ENCODE results near the gene ZDBF2.

DNA sequence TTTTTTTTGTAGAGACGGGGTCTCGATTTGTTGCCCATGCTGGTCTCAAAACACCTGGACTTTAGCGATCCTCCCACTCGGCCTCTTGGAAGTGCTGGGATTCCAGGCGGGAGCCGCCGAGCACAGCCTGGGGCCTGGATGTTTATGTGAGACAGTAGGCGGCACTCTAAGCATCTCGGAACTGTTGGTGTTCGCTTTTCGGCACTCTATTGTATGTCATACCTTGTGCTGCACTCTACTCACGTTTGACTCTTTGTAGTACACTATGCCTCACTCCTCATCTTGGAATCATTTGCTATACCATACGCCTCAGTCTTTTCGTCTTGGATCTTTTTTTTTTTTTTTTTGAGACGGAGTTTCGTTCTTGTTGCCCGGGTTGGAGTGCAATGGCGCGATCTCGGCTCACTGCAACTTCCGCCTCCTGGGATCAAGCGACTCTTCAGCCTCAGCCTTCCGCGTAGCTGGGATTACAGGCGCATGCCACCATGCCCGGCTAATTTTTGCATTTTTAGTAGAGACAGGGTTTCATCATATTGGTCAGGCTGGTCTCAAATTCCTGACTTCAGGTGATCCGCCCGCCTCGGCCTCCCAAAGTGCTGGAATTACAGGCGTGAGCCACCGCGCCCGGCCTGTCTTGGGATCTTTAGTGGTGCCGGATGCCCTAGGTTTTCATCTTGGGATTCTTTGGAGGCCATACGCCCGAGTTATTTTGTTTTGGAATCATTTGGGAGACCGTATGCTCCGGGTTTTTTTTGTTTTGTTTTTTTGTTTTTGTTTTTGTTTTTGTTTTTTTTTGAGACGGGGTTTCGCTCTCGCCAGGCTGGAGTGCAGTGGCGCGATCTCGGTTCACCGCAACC is 24.2 kb upstream of the ZDBF2 start:
- TF ChIP-seq ZNF121 (tag by site-specific recombination; IDR thresholded peaks at IDR 0.05), result no peak
- no peak for TF ChIP-seq ZEB2 (tag by site-specific recombination; IDR thresholded peaks at IDR 0.05)
- TF ChIP-seq, protein P1, sequence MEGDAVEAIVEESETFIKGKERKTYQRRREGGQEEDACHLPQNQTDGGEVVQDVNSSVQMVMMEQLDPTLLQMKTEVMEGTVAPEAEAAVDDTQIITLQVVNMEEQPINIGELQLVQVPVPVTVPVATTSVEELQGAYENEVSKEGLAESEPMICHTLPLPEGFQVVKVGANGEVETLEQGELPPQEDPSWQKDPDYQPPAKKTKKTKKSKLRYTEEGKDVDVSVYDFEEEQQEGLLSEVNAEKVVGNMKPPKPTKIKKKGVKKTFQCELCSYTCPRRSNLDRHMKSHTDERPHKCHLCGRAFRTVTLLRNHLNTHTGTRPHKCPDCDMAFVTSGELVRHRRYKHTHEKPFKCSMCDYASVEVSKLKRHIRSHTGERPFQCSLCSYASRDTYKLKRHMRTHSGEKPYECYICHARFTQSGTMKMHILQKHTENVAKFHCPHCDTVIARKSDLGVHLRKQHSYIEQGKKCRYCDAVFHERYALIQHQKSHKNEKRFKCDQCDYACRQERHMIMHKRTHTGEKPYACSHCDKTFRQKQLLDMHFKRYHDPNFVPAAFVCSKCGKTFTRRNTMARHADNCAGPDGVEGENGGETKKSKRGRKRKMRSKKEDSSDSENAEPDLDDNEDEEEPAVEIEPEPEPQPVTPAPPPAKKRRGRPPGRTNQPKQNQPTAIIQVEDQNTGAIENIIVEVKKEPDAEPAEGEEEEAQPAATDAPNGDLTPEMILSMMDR (tag by site-specific recombination; IDR thresholded peaks at IDR 0.05), result no peak
- TF ChIP-seq ZNF239 (tag by site-specific recombination; IDR thresholded peaks at IDR 0.05), result no peak
- TF ChIP-seq, protein P2, sequence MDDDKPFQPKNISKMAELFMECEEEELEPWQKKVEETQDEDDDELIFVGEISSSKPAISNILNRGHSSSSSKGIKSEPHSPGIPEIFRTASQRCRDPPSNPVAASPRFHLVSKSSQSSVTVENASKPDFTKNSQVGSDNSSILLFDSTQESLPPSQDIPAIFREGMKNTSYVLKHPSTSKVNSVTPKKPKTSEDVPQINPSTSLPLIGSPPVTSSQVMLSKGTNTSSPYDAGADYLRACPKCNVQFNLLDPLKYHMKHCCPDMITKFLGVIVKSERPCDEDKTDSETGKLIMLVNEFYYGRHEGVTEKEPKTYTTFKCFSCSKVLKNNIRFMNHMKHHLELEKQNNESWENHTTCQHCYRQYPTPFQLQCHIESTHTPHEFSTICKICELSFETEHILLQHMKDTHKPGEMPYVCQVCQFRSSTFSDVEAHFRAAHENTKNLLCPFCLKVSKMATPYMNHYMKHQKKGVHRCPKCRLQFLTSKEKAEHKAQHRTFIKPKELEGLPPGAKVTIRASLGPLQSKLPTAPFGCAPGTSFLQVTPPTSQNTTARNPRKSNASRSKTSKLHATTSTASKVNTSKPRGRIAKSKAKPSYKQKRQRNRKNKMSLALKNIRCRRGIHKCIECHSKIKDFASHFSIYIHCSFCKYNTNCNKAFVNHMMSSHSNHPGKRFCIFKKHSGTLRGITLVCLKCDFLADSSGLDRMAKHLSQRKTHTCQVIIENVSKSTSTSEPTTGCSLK (tag by site-specific recombination; IDR thresholded peaks at IDR 0.05), result no peak
- TF ChIP-seq YY1 (tag by site-specific recombination; IDR thresholded peaks at IDR 0.05), result no peak
- no peak for TF ChIP-seq TCF7L2 (IDR thresholded peaks at IDR 0.05; ENCODE audit: borderline replicate concordance, low read depth, low read length)
- TF ChIP-seq, protein P3, sequence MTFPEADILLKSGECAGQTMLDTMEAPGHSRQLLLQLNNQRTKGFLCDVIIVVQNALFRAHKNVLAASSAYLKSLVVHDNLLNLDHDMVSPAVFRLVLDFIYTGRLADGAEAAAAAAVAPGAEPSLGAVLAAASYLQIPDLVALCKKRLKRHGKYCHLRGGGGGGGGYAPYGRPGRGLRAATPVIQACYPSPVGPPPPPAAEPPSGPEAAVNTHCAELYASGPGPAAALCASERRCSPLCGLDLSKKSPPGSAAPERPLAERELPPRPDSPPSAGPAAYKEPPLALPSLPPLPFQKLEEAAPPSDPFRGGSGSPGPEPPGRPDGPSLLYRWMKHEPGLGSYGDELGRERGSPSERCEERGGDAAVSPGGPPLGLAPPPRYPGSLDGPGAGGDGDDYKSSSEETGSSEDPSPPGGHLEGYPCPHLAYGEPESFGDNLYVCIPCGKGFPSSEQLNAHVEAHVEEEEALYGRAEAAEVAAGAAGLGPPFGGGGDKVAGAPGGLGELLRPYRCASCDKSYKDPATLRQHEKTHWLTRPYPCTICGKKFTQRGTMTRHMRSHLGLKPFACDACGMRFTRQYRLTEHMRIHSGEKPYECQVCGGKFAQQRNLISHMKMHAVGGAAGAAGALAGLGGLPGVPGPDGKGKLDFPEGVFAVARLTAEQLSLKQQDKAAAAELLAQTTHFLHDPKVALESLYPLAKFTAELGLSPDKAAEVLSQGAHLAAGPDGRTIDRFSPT (tag by site-specific recombination; IDR thresholded peaks at IDR 0.05), result no peak
- TF ChIP-seq ZBTB44 (tag by site-specific recombination; IDR thresholded peaks at IDR 0.05), result no peak
- TF ChIP-seq ZNF335 (tag by site-specific recombination; conservative IDR thresholded peaks at IDR 0.05), result no peak
- no peak for TF ChIP-seq ZSCAN30 (tag by site-specific recombination; IDR thresholded peaks at IDR 0.05)
- TF ChIP-seq ZNF660 (tag by site-specific recombination; IDR thresholded peaks at IDR 0.05), result no peak
